Measurements from ENCODE around the gene PCBD1. TPM values are rescaled to one million over a fixed set of nuclear protein-coding genes. Genes with fewer than 3 reads are reported as not detected.
"Not testable (repeated sequence)": the region's sequence is repeated elsewhere in the genome, so short reads cannot be mapped to it uniquely, and the experiment has no call there.

Gene PCBD1
- total RNA-seq, 1 experiment from 2014 or later = 163 TPM

DNA sequence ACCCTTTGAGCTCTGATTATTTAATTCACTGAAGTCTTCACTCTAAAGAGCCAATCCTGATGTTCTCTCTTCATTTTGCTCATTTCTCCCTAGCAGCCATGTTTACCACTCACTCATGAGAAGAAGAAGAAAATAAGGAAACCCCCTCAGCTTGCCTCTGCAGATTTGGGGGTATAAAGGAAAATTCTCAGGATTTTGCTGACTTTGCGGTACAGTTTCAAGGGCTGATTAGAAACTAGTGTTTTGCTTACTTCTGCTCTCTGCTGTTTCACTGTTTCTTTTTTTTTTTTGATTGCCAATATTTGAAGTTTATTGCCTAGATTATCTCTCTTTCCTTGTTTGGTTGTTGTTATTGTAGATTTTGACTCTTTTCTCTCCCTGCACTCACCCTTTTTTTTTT is 23.4 kb downstream of the PCBD1 start (continued):
- TF ChIP-seq REST (IDR thresholded peaks at IDR 0.05; ENCODE audit: low read depth) = no peak
- TF ChIP-seq ZBTB33 (IDR thresholded peaks at IDR 0.05; ENCODE audit: extremely low read depth, insufficient replicate concordance, low read length) = no peak

GRCh38 chr10:70863470-70864160 is 24.8 kb downstream of the PCBD1 start:
- H3K4me1 ChIP-seq (ENCODE audit: control insufficient read depth in 1 of 2, insufficient read depth in 2 of 2, low read length in 2 of 2) = peaks cover 2 to 5% of the 10 kb centered on the region in 2 experiments; a peak in 2 of 4 replicates

GRCh38 chr10:70861495-70862197 is 26.7 kb downstream of the PCBD1 start:
- BruUV-seq (replicated peaks); H3K4me1 ChIP-seq (ENCODE audit: control insufficient read depth in 1 of 2, insufficient read depth in 2 of 2, low read length in 2 of 2); H4K20me1 ChIP-seq (ENCODE audit: insufficient read depth); H3K27ac ChIP-seq (ENCODE audit: low read depth, low read length); H3K4me2 ChIP-seq (ENCODE audit: low read length); H3K79me2 ChIP-seq (ENCODE audit: insufficient read depth, low read length); H3K9ac ChIP-seq (ENCODE audit: low read length); intact Hi-C loops (cut with micrococcal nuclease); CTCF ChIA-PET; H3K9me3 ChIP-seq (ENCODE audit: control insufficient read depth in 1 of 2, insufficient read depth in 1 of 2, low read depth in 1 of 2, low read length in 2 of 2); H2AFZ ChIP-seq (ENCODE audit: low read depth, low read length, poor library complexity, severe bottlenecking); H3K4me3 ChIP-seq (replicated peaks in 1 of 2; ENCODE audit: low read depth in 1 of 2, low read length in 2 of 2); H3K27me3 ChIP-seq (ENCODE audit: insufficient read depth, low read length); ATAC-seq; DNase-seq (ENCODE audit: low read depth, low spot score); RAD21 ChIA-PET (ENCODE audit: low non-redundant PET in 1 of 2, low total read pairs in 2 of 2, uncharacterized antibody in 2 of 2, unreplicated experiment in 2 of 2); H3K9me2 ChIP-seq (ENCODE audit: insufficient read depth); POLR2A ChIA-PET: not testable (repeated sequence)
- H3K36me3 ChIP-seq (ENCODE audit: control insufficient read depth in 1 of 2, insufficient read depth in 2 of 2, low read length in 2 of 2) = peaks cover 8 to 27% of the 10 kb centered on the region in 2 experiments; a peak in 3 of 4 replicates

More at GRCh38 chr10:70863470-70864160, 24.8 kb downstream of the PCBD1 start:
- ATAC-seq (no peak), DNase-seq (ENCODE audit: low read depth, low spot score) (no peak)
- Histone ChIP-seq H3K9me3 (ENCODE audit: control insufficient read depth in 1 of 2, insufficient read depth in 1 of 2, low read depth in 1 of 2, low read length in 2 of 2) (no peaks in the 10 kb centered on the region), H3K27me3 (ENCODE audit: insufficient read depth, low read length) (no peaks in the 10 kb centered on the region), H3K27ac (ENCODE audit: low read depth, low read length) (no peak overlapping the region), H3K4me2 (ENCODE audit: low read length) (no peak overlapping the region), H3K9me2 (ENCODE audit: insufficient read depth) (no peaks in the 10 kb centered on the region), H2AFZ (ENCODE audit: low read depth, low read length, poor library complexity, severe bottlenecking) (no peak overlapping the region), H3K9ac (ENCODE audit: low read length) (no peak overlapping the region), H3K4me3 (replicated peaks in 1 of 2; ENCODE audit: low read depth in 1 of 2, low read length in 2 of 2) (no peak overlapping the region), H3K79me2 (ENCODE audit: insufficient read depth, low read length) (no peaks in the 10 kb centered on the region), H4K20me1 (ENCODE audit: insufficient read depth) (no peaks in the 10 kb centered on the region), H3K36me3 (ENCODE audit: control insufficient read depth in 1 of 2, insufficient read depth in 2 of 2, low read length in 2 of 2) (peaks cover 8 to 22% of the 10 kb centered on the region in 2 experiments; a peak in 3 of 4 replicates)
- RAD21 ChIA-PET (ENCODE audit: low non-redundant PET in 1 of 2, low total read pairs in 2 of 2, uncharacterized antibody in 2 of 2, unreplicated experiment in 2 of 2) = no interaction called here
- POLR2A ChIA-PET = no interaction called here
- CTCF ChIA-PET = no interaction called here
- intact Hi-C loops (cut with micrococcal nuclease) = no loop called here
- no TSS peak for BruUV-seq (replicated peaks)
- TF ChIP-seq JUND (IDR thresholded peaks at IDR 0.05) = no peak
- TF ChIP-seq, protein P1, sequence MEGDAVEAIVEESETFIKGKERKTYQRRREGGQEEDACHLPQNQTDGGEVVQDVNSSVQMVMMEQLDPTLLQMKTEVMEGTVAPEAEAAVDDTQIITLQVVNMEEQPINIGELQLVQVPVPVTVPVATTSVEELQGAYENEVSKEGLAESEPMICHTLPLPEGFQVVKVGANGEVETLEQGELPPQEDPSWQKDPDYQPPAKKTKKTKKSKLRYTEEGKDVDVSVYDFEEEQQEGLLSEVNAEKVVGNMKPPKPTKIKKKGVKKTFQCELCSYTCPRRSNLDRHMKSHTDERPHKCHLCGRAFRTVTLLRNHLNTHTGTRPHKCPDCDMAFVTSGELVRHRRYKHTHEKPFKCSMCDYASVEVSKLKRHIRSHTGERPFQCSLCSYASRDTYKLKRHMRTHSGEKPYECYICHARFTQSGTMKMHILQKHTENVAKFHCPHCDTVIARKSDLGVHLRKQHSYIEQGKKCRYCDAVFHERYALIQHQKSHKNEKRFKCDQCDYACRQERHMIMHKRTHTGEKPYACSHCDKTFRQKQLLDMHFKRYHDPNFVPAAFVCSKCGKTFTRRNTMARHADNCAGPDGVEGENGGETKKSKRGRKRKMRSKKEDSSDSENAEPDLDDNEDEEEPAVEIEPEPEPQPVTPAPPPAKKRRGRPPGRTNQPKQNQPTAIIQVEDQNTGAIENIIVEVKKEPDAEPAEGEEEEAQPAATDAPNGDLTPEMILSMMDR (IDR thresholded peaks at IDR 0.05 in 2 of 3, conservative IDR thresholded peaks at IDR 0.05 in 1 of 3; ENCODE audit: borderline replicate concordance in 1 of 3, insufficient read depth in 1 of 3, low read depth in 2 of 3, low read length in 2 of 3) = 0 out of 6 replicates have a peak, but pooled peaks of 1 of the 3 experiments have one; percentile 5
